ENCODE data around the gene GUCY2C. TPM values are rescaled to one million over a fixed set of nuclear protein-coding genes. Genes with fewer than 3 reads are reported as not detected.

GUCY2C gene
- polyA plus RNA-seq, 3 donors: 0.04 to 0.14 (median 0.10) TPM

DNA sequence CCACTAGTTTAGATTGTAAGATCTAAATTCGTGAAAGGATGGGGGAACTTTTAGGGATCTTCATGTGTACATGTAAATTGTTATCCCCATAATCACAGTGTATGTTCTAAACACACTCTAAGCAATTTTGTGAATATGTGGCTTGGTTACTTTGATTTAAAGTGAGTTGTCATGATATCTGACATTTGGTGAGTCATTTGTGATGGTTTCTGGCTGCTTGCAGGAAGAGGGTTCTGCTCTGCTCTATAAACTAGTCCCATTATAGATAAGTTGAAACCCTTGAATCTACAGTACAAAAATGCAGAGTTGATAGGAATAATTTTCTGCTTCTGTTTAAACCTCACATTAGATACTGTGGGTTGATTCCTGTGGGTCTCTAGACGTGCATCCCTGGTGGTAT is 14.8 kb downstream of the GUCY2C start:
- H3K9me3 ChIP-seq (replicated peaks in 1 of 2; ENCODE audit: control insufficient read depth in 1 of 2, insufficient read depth in 1 of 2, low read length in 2 of 2): no peaks in the 10 kb centered on the region
- no peak overlapping the region for H2AFZ ChIP-seq (ENCODE audit: insufficient read depth, low read depth, low read length, poor library complexity, severe bottlenecking)
- no peak overlapping the region for H3K4me3 Mint-ChIP-seq
- H3K27ac ChIP-seq (ENCODE audit: low read depth in 1 of 2, low read length in 2 of 2): no peak overlapping the region
- no peak overlapping the region for H3K9ac ChIP-seq (ENCODE audit: insufficient read depth, low read length, poor library complexity, severe bottlenecking)
- no peak overlapping the region for H3K4me3 ChIP-seq (replicated peaks in 1 of 3; ENCODE audit: low read depth in 2 of 3, low read length in 3 of 3)
- H3K27ac Mint-ChIP-seq: no peak overlapping the region
- H3K27me3 ChIP-seq (ENCODE audit: control insufficient read depth in 2 of 2, insufficient read depth in 2 of 2, low read length in 2 of 2): no peaks in the 10 kb centered on the region
- no peaks in the 10 kb centered on the region for H3K9me3 Mint-ChIP-seq
- no peaks in the 10 kb centered on the region for H3K36me3 Mint-ChIP-seq
- no peaks in the 10 kb centered on the region for H4K20me1 ChIP-seq (ENCODE audit: insufficient read depth, low read length)
- H3K4me1 Mint-ChIP-seq: peaks cover 4% of the 10 kb centered on the region
- WGBS (ENCODE audit: insufficient coverage): no CpG with 5 or more reads among the region's 2 CpGs
- DNase-seq: no peak
- no peak overlapping the region for H3K4me2 ChIP-seq (replicated peaks; ENCODE audit: extremely low read depth, low read length, poor library complexity, severe bottlenecking)
- TF ChIP-seq, protein P1, sequence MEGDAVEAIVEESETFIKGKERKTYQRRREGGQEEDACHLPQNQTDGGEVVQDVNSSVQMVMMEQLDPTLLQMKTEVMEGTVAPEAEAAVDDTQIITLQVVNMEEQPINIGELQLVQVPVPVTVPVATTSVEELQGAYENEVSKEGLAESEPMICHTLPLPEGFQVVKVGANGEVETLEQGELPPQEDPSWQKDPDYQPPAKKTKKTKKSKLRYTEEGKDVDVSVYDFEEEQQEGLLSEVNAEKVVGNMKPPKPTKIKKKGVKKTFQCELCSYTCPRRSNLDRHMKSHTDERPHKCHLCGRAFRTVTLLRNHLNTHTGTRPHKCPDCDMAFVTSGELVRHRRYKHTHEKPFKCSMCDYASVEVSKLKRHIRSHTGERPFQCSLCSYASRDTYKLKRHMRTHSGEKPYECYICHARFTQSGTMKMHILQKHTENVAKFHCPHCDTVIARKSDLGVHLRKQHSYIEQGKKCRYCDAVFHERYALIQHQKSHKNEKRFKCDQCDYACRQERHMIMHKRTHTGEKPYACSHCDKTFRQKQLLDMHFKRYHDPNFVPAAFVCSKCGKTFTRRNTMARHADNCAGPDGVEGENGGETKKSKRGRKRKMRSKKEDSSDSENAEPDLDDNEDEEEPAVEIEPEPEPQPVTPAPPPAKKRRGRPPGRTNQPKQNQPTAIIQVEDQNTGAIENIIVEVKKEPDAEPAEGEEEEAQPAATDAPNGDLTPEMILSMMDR (IDR thresholded peaks at IDR 0.05): no peak
- intact Hi-C loops (cut with micrococcal nuclease): no loop called here
- H3K4me1 ChIP-seq (ENCODE audit: control insufficient read depth in 1 of 2, insufficient read depth in 2 of 2, low read length in 2 of 2): no peaks in the 10 kb centered on the region
- H3K36me3 ChIP-seq (replicated peaks in 1 of 2; ENCODE audit: control insufficient read depth in 1 of 2, insufficient read depth in 2 of 2, low read length in 2 of 2): no peaks in the 10 kb centered on the region
- peaks cover 0 to 2% (median 2%) of the 10 kb centered on the region in 3 donors for H3K27me3 Mint-ChIP-seq (ENCODE audit: low read depth in 3 of 3)
- H3K79me2 ChIP-seq (ENCODE audit: insufficient read depth, low read length): no peaks in the 10 kb centered on the region

DNA sequence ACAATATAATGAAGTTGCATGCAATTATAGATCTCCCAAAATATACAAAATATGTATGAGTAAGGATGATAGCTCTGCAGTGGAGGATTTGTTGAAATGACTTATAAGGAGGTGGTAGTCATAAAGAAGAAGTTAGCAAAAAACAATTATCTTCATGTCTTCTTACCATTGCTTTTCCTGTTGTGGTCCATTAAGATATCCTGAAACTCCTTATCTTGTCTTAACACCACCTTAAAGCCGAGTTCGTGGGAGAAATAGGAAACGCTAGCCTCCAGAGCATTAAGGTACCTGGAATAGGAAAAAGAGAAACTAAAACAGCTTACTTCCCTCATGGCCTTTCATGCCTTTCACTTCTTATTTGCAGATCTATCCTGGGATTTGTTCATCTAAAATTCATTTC is 15.2 kb downstream of the GUCY2C start:
- Mint-ChIP-seq H3K27me3 (ENCODE audit: low read depth in 3 of 3) (peaks cover 0 to 2% (median 2%) of the 10 kb centered on the region in 3 donors), H3K9me3 (no peaks in the 10 kb centered on the region), H3K4me1 (peaks cover 4% of the 10 kb centered on the region), H3K36me3 (no peaks in the 10 kb centered on the region), H3K27ac (no peak overlapping the region), H3K4me3 (no peak overlapping the region)
- H3K9me3 ChIP-seq (replicated peaks in 1 of 2; ENCODE audit: control insufficient read depth in 1 of 2, insufficient read depth in 1 of 2, low read length in 2 of 2): no peaks in the 10 kb centered on the region
- no peak overlapping the region for H3K27ac ChIP-seq (ENCODE audit: low read depth in 1 of 2, low read length in 2 of 2)
- TF ChIP-seq, protein P1 (IDR thresholded peaks at IDR 0.05): no peak
- no peak overlapping the region for H3K4me2 ChIP-seq (replicated peaks; ENCODE audit: extremely low read depth, low read length, poor library complexity, severe bottlenecking)
- no peaks in the 10 kb centered on the region for H3K36me3 ChIP-seq (replicated peaks in 1 of 2; ENCODE audit: control insufficient read depth in 1 of 2, insufficient read depth in 2 of 2, low read length in 2 of 2)
- no CpG with 5 or more reads among the region's 3 CpGs for WGBS (ENCODE audit: insufficient coverage)
- DNase-seq: no peak
- no peaks in the 10 kb centered on the region for H4K20me1 ChIP-seq (ENCODE audit: insufficient read depth, low read length)
- intact Hi-C loops (cut with micrococcal nuclease): no loop called here
- no peaks in the 10 kb centered on the region for H3K79me2 ChIP-seq (ENCODE audit: insufficient read depth, low read length)
- H3K4me1 ChIP-seq (ENCODE audit: control insufficient read depth in 1 of 2, insufficient read depth in 2 of 2, low read length in 2 of 2): no peaks in the 10 kb centered on the region
- no peak overlapping the region for H3K4me3 ChIP-seq (replicated peaks in 1 of 3; ENCODE audit: low read depth in 2 of 3, low read length in 3 of 3)
- no peak overlapping the region for H2AFZ ChIP-seq (ENCODE audit: insufficient read depth, low read depth, low read length, poor library complexity, severe bottlenecking)
- no peak overlapping the region for H3K9ac ChIP-seq (ENCODE audit: insufficient read depth, low read length, poor library complexity, severe bottlenecking)
- H3K27me3 ChIP-seq (ENCODE audit: control insufficient read depth in 2 of 2, insufficient read depth in 2 of 2, low read length in 2 of 2): no peaks in the 10 kb centered on the region
